ENCODE results near the gene RPS16. TPM values are rescaled to one million over a fixed set of nuclear protein-coding genes. Genes with fewer than 3 reads are reported as not detected.

The RPS16 gene
- total and polyA plus RNA-seq, 5 donors = 1,282 to 1,746 (median 1,502) TPM

DNA sequence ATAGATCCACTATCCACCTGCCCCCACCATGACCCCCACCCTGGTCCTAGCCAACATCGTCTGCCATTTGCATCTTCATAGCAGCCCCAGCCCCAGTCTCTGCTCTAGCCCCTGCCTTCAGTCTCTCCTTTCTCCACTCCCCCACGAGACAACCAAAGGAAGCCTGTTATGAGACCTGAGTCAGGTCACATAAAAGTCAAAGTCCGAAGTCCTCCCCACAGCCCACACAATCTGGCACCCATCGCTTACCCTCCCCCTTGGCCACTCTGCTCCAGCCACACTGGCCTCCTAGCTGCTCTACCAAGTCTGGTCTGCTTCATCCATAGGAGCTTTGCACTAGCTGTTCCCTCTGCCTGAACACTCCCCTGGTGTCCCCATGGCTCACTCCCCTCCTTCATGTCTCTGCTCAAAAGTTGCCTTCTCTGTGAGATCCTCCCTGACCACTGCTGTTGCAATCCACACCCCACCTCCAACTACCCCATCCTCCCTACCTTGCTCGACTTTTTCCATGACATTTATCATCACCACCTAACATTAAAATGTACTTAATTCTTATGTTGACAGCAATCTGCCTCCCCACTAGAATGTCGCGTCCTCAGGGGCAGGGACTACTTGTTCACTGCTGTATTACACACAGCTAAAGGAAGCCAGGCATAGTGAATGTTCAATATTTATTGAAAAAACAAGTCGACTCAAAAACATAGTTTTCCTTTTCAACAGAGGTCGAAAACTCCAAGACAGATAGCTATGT lies 24.5 kb downstream of the RPS16 start:
- no peaks in the 10 kb centered on the region for H3K27me3 ChIP-seq (ENCODE audit: control insufficient read depth, insufficient read depth)
- 16% methylated on average over 9 of the region's 9 CpGs for WGBS
- peak in 2 of 3 donors; percentile 56 to 73 for DNase-seq
- intact Hi-C loops (cut with DNase I) = no loop called here
- peak overlapping the region; percentile 13 for H3K4me3 ChIP-seq (ENCODE audit: low read length)
- H3K27ac ChIP-seq (ENCODE audit: low read length) = peak overlapping the region; percentile 99
- no peaks in the 10 kb centered on the region for H3K9me3 ChIP-seq (ENCODE audit: control insufficient read depth, low read length)
- no peak for ATAC-seq
- peaks cover 11% of the 10 kb centered on the region for H3K4me1 ChIP-seq (ENCODE audit: control insufficient read depth, insufficient read depth, low read length)

DNA sequence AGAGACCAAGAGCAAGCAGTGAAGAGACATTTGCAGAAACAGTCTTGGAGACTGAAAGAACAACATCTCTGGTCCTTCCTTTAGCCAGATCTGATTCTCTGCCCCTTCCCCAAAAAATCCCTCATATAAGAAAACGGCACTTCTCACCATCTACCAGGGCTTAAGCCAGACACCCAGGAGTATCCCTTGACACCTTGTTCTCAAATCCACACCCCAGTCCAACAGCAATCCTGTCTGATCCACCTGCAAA lies 25.0 kb downstream of the RPS16 start:
- intact Hi-C loops (cut with DNase I) = no loop called here

DNA sequence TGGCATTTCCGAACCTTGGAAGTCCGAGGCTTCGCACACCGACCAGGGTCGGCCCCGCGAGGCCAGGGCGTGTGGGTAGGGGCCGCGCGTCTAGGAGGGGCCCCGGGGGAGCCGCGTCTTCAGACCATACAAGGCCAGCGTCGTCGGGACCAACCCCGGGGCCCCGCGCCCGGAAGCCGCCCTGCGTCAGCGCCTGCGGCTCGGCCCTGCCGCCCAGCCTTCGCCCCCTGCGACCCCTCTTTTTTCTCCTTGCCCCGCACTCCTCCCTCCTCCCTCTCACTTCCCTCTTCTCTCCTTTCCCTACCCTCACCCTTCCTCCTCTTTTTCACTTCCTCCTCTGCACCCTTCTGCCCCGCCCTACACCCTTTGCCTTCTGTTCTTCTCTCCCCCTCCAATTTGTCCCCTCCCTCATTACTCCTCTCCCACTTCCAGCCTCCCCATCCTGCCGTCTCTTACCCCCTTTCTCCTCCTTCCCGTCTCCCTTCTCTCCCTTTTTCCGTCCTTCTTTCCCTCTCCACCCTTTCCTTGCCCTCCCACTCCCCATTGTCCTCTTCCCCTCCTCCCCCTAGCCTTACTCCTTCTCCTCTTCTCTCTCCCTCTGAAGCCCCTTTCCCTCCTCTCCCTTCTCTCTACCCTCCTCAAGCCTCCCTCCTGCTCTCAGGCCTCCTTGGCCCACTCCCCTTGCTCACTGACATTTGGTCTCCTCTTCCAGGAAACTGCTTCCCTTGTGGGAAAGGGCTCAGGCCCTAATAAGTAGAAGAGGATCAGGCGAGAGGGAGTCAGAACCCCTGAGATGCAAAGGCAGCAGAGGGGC lies 25.5 kb downstream of the RPS16 start:
- peaks cover 10% of the 10 kb centered on the region for H3K4me1 ChIP-seq (ENCODE audit: control insufficient read depth, insufficient read depth, low read length)
- peak overlapping the region; percentile 99 for H3K27ac ChIP-seq (ENCODE audit: low read length)
- intact Hi-C loops (cut with DNase I) = no loop called here
- H3K4me3 ChIP-seq (ENCODE audit: low read length) = peak overlapping the region; percentile 83
- peak; percentile 33 to 44 for ATAC-seq
- WGBS = 2% methylated on average over 35 of the region's 35 CpGs
- H3K27me3 ChIP-seq (ENCODE audit: control insufficient read depth, insufficient read depth) = no peaks in the 10 kb centered on the region
- DNase-seq = peak; percentile 89 to 95 (median 95)
- H3K9me3 ChIP-seq (ENCODE audit: control insufficient read depth, low read length) = no peaks in the 10 kb centered on the region

More for the DNA sequence above, 25.0 kb downstream of the RPS16 start:
- Histone ChIP-seq H3K9me3 (ENCODE audit: control insufficient read depth, low read length) (no peaks in the 10 kb centered on the region), H3K27me3 (ENCODE audit: control insufficient read depth, insufficient read depth) (no peaks in the 10 kb centered on the region), H3K27ac (ENCODE audit: low read length) (peak overlapping the region; percentile 99), H3K4me3 (ENCODE audit: low read length) (peak overlapping the region; percentile 83), H3K4me1 (ENCODE audit: control insufficient read depth, insufficient read depth, low read length) (peaks cover 11% of the 10 kb centered on the region)
- no peak for ATAC-seq
- no peak for DNase-seq
- WGBS = 65% methylated on average over 1 of the region's 1 CpG

DNA sequence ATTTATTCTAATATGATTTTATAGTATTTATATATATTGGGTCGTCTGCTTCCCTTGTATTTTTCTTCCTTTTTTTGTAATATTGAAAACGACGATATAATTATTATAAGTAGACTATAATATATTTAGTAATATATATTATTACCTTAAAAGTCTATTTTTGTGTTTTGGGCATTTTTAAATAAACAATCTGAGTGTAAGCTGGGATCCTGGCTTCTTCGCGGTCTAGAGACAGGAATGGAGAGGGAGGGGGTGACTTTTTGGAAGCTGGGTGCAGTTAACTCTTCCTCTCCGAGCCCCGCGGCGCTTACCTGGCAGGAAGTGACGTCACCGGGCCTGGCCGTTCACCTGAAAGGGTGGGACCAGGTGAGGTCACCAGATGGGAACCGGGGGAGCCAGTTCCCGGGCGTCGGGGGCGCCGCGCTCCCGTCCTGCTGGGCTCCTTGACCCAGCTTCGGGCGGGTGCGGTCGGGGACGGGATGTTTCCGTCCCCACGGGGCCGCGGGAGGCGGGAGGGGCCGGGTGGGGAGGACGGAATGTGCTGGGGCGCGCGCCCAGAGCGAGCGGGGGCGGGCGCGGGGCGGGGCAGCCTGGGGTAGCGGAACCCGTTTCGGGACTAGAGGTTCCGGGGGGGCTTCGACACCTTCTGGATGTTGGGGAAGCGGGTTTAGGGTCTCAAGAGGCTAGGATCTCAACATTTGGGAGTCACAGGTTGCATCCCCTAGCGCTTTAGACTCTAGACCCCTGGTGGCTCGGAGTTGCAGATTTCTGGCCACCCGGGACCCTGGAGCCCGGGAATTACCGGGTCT lies 26.3 kb downstream of the RPS16 start:
- under 1% methylated on average over 52 of the region's 52 CpGs for WGBS
- H3K27ac ChIP-seq (ENCODE audit: low read length) = peak overlapping the region; percentile 100
- H3K4me1 ChIP-seq (ENCODE audit: control insufficient read depth, insufficient read depth, low read length) = peaks cover 8% of the 10 kb centered on the region
- H3K9me3 ChIP-seq (ENCODE audit: control insufficient read depth, low read length) = no peaks in the 10 kb centered on the region
- no peaks in the 10 kb centered on the region for H3K27me3 ChIP-seq (ENCODE audit: control insufficient read depth, insufficient read depth)
- intact Hi-C loops (cut with DNase I) = no loop called here
- DNase-seq (peak; percentile 93 to 97 (median 97)), ATAC-seq (peak; percentile 46 to 53)
- H3K4me3 ChIP-seq (ENCODE audit: low read length) = peak overlapping the region; percentile 83

DNA sequence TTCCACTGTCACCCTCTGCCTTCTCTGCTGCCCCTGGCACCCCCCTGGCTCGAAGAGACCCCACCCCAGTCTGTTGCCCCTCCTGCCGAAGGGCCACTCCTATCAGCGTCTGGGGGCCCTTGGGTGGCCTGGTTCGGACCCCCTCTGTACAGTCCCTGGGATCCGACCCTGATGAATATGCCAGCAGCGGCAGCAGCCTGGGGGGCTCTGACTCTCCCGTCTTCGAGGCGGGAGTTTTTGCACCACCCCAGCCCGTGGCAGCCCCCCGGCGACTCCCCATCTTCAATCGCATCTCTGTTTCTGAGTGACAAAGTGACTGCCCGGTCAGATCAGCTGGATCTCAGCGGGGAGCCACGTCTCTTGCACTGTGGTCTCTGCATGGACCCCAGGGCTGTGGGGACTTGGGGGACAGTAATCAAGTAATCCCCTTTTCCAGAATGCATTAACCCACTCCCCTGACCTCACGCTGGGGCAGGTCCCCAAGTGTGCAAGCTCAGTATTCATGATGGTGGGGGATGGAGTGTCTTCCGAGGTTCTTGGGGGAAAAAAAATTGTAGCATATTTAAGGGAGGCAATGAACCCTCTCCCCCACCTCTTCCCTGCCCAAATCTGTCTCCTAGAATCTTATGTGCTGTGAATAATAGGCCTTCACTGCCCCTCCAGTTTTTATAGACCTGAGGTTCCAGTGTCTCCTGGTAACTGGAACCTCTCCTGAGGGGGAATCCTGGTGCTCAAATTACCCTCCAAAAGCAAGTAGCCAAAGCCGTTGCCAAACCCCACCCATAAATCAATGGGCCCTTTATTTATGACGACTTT lies 27.1 kb downstream of the RPS16 start:
- Histone ChIP-seq H3K27ac (ENCODE audit: low read length) (peak overlapping the region; percentile 98), H3K27me3 (ENCODE audit: control insufficient read depth, insufficient read depth) (no peaks in the 10 kb centered on the region), H3K9me3 (ENCODE audit: control insufficient read depth, low read length) (no peaks in the 10 kb centered on the region), H3K4me1 (ENCODE audit: control insufficient read depth, insufficient read depth, low read length) (peaks cover 8% of the 10 kb centered on the region), H3K4me3 (ENCODE audit: low read length) (peak overlapping the region; percentile 83)
- DNase-seq (peak in 2 of 3 donors; percentile 65 to 69), ATAC-seq (no peak)
- intact Hi-C loops (cut with DNase I) = no loop called here
- 26% methylated on average over 20 of the region's 20 CpGs for WGBS

DNA sequence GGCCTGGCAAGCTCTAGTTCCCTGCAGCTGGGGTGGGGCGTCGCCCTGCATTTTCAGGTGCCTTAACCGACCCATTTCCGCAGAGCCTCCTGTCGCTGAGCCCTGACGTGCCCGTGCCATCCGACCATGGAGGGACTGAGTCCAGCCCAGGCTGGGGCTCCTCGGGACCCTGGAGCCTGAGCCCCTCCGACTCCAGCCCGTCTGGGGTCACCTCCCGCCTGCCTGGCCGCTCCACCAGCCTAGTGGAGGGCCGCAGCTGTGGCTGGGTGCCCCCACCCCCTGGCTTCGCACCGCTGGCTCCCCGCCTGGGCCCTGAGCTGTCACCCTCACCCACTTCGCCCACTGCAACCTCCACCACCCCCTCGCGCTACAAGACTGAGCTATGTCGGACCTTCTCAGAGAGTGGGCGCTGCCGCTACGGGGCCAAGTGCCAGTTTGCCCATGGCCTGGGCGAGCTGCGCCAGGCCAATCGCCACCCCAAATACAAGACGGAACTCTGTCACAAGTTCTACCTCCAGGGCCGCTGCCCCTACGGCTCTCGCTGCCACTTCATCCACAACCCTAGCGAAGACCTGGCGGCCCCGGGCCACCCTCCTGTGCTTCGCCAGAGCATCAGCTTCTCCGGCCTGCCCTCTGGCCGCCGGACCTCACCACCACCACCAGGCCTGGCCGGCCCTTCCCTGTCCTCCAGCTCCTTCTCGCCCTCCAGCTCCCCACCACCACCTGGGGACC lies 27.9 kb downstream of the RPS16 start:
- intact Hi-C loops (cut with DNase I) = no loop called here
- H3K27ac ChIP-seq (ENCODE audit: low read length) = peak overlapping the region; percentile 98
- H3K4me1 ChIP-seq (ENCODE audit: control insufficient read depth, insufficient read depth, low read length) = peaks cover 8% of the 10 kb centered on the region
- DNase-seq = peak; percentile 63 to 82 (median 82)
- WGBS = 16% methylated on average over 40 of the region's 40 CpGs
- peak overlapping the region; percentile 83 for H3K4me3 ChIP-seq (ENCODE audit: low read length)
- ATAC-seq = no peak
- no peaks in the 10 kb centered on the region for H3K27me3 ChIP-seq (ENCODE audit: control insufficient read depth, insufficient read depth)
- H3K9me3 ChIP-seq (ENCODE audit: control insufficient read depth, low read length) = no peaks in the 10 kb centered on the region

DNA sequence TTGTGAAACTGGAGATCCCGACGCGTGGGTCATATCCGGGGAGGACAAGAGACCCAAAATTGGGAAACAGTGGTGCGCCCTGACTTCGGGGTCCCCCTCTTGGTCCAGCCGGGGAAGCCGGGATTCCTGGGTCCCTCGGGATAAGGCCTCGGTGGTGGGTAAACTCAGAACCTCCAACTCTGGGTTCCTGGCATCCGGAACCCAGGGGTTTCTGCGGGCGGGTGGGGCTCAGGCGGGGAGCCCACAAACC lies 28.4 kb downstream of the RPS16 start:
- Histone ChIP-seq H3K9me3 (ENCODE audit: control insufficient read depth, low read length) (no peaks in the 10 kb centered on the region), H3K27ac (ENCODE audit: low read length) (peak overlapping the region; percentile 98), H3K4me1 (ENCODE audit: control insufficient read depth, insufficient read depth, low read length) (peaks cover 8% of the 10 kb centered on the region), H3K27me3 (ENCODE audit: control insufficient read depth, insufficient read depth) (no peaks in the 10 kb centered on the region), H3K4me3 (ENCODE audit: low read length) (peak overlapping the region; percentile 83)
- 0% methylated on average over 14 of the region's 14 CpGs for WGBS
- ATAC-seq (no peak), DNase-seq (peak in 1 of 3 donors; percentile 76)
- intact Hi-C loops (cut with DNase I) = no loop called here

DNA sequence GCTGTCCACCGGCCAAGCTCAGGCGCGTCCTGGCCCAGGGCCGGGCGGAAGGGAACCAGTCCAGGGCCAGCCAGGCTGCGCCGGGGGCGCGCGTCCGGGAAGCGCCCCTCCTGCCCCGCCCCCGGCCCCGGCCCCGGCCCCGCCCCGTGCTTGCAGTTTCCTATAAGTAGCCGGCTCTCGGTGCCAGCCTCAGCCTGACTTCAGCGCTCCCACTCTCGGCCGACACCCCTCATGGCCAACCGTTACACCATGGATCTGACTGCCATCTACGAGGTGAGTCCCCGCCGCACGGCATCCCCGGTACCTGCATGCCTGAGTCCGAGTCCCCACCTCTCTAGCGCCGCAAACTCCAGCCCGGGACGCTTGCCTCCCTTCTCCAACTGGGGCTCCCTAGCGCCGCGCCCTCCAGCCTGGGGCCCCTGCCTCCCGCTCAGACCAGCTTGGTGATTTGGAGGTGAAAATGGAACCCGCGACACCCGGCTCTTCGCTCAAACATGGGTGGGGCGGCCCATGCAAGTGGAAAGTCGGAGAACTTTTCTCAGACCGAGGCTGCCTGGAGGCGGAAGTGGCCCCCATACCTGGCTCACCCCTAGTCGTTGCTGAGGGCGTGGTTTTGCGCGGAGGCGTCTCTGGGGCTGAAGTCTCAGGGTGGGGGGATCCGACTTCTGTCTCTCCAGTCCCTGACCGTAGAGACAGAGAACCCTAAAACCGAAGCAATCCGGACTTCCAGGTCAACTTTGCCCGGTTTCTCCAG lies 28.9 kb downstream of the RPS16 start, which contains the start of gene ZFP36:
Gene ZFP36 (plus strand): TSS at position 192 of the 754 bp plus-strand sequence. CDS start 58 bp downstream, at position 250.
- peak; percentile 32 to 52 for ATAC-seq
- H3K27ac ChIP-seq (ENCODE audit: low read length) = peak within 1 kb of the TSS; percentile 98
- H3K4me3 ChIP-seq (ENCODE audit: low read length) = peak within 1 kb of the TSS; percentile 83
- peaks cover 9% of the 10 kb centered on the region for H3K4me1 ChIP-seq (ENCODE audit: control insufficient read depth, insufficient read depth, low read length)
- no peaks in the 10 kb centered on the region for H3K9me3 ChIP-seq (ENCODE audit: control insufficient read depth, low read length)
- peak; percentile 91 to 97 (median 97) for DNase-seq
- no peaks in the 10 kb centered on the region for H3K27me3 ChIP-seq (ENCODE audit: control insufficient read depth, insufficient read depth)
- intact Hi-C loops (cut with DNase I) = no loop called here
- WGBS = under 1% methylated on average over 56 of the region's 56 CpGs

DNA sequence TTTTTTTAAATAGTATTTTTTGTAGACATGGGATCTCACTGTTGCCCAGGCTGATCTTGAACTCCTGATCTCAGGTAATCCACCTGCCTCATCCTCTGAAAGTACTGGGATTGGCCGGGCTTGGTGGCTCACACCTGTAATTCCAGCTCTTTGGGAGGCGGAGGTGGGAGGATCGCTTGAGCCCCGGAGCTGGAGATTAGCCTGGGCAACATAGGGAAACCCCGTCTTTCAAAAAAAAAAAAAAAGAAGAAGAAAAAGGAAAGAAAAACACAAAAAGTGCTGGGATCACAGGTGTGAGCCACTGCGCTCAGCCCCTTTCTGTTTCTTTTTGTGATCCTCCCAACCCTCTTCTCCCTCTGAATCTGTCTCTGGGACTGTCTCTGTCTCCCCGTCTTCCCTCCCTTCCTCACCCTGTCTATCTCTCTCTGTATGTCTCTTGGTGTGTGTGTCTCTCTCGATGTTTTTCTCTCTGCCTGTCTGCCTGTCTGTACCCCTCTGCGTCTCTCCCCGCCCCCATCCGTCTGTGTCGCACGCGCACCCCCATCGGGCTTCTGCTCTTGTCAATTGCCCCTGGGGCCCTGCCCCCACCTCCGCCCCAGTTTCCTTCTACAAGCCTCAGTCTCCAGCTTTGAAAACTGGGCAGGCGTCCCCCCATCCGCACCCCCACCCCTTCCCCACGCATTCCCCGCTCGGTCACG lies 29.6 kb downstream of the RPS16 start:
- WGBS = 15% methylated on average over 22 of the region's 22 CpGs
- Histone ChIP-seq H3K4me1 (ENCODE audit: control insufficient read depth, insufficient read depth, low read length) (peaks cover 7% of the 10 kb centered on the region), H3K27ac (ENCODE audit: low read length) (peak overlapping the region; percentile 97), H3K4me3 (ENCODE audit: low read length) (peak overlapping the region; percentile 83), H3K9me3 (ENCODE audit: control insufficient read depth, low read length) (no peaks in the 10 kb centered on the region), H3K27me3 (ENCODE audit: control insufficient read depth, insufficient read depth) (no peaks in the 10 kb centered on the region)
- ATAC-seq = no peak
- intact Hi-C loops (cut with DNase I) = no loop called here
- DNase-seq = peak in 2 of 3 donors; percentile 16 to 56
